ENCODE data around the gene LMF1.

DNA sequence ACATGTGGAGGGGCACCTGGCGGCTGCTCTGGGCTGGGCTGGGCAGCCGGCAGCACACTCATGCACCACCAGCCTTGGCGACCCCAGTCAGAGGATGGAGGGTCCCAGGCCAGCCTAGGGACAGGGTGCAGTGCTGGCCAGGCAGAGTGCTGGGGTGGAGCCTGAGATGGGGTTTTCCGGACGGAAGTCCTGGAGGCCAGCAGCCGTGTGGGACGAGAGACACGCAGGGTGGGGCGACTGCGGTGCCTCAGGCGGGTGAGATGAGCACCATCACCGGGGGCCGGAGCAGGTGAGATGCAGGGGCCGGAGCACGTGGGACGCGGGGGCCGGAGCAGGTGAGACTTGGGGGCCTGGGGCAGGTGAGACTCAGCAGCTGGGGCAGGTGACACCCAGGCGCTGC is 55.2 kb downstream of the LMF1 start:
- TF ChIP-seq, protein P1, sequence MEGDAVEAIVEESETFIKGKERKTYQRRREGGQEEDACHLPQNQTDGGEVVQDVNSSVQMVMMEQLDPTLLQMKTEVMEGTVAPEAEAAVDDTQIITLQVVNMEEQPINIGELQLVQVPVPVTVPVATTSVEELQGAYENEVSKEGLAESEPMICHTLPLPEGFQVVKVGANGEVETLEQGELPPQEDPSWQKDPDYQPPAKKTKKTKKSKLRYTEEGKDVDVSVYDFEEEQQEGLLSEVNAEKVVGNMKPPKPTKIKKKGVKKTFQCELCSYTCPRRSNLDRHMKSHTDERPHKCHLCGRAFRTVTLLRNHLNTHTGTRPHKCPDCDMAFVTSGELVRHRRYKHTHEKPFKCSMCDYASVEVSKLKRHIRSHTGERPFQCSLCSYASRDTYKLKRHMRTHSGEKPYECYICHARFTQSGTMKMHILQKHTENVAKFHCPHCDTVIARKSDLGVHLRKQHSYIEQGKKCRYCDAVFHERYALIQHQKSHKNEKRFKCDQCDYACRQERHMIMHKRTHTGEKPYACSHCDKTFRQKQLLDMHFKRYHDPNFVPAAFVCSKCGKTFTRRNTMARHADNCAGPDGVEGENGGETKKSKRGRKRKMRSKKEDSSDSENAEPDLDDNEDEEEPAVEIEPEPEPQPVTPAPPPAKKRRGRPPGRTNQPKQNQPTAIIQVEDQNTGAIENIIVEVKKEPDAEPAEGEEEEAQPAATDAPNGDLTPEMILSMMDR (IDR thresholded peaks at IDR 0.05): no peak
- TF ChIP-seq POLR2A (IDR thresholded peaks at IDR 0.05): no peak

All from prostate gland (tissue), 2 donors.